ENCODE data around the gene PLXNB1.
"Not testable (repeated sequence)": the region's sequence is repeated elsewhere in the genome, so short reads cannot be mapped to it uniquely, and the experiment has no call there.

Gene PLXNB1, protein sequence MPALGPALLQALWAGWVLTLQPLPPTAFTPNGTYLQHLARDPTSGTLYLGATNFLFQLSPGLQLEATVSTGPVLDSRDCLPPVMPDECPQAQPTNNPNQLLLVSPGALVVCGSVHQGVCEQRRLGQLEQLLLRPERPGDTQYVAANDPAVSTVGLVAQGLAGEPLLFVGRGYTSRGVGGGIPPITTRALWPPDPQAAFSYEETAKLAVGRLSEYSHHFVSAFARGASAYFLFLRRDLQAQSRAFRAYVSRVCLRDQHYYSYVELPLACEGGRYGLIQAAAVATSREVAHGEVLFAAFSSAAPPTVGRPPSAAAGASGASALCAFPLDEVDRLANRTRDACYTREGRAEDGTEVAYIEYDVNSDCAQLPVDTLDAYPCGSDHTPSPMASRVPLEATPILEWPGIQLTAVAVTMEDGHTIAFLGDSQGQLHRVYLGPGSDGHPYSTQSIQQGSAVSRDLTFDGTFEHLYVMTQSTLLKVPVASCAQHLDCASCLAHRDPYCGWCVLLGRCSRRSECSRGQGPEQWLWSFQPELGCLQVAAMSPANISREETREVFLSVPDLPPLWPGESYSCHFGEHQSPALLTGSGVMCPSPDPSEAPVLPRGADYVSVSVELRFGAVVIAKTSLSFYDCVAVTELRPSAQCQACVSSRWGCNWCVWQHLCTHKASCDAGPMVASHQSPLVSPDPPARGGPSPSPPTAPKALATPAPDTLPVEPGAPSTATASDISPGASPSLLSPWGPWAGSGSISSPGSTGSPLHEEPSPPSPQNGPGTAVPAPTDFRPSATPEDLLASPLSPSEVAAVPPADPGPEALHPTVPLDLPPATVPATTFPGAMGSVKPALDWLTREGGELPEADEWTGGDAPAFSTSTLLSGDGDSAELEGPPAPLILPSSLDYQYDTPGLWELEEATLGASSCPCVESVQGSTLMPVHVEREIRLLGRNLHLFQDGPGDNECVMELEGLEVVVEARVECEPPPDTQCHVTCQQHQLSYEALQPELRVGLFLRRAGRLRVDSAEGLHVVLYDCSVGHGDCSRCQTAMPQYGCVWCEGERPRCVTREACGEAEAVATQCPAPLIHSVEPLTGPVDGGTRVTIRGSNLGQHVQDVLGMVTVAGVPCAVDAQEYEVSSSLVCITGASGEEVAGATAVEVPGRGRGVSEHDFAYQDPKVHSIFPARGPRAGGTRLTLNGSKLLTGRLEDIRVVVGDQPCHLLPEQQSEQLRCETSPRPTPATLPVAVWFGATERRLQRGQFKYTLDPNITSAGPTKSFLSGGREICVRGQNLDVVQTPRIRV (N-terminal part only)

DNA sequence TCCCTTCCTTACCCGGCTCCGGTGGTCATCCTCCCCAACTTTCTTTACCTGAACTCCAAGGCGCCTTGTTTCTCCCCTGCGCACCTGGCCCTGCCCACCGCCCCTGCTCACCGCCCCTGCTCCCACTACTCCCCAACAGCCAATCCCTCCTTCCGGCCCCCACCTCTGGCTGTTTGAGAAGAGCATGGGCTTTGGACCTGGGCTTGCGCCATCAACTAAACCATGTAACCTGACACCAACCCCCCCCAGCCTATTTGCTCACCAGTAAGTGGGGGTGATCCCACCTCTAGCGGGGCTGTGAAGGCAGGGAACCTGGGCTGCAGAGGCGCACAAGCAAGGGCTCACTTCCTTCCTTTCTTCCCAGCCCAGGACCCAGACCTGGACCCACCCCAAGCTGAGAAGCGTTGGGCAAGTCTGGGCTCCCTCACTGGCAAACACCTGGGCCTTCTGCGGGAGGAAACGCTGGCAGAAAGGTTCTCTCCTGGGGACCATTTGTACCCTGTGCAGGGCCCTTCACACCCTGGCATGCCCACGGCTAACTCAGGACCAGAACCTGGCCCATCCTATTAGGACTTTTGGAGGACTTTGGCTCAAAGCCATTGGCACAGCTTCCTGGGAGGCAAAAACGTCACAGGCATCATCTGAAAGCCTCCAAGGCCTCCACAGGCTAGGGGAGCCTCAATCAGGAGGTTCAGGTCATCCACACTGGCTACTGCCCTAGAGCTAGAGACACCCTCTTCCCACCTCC lies at the start of gene PLXNB1:
TSS of gene PLXNB1 (minus strand) at position 127 of the 748 bp plus-strand sequence. CDS start 5,475 bp downstream, outside the sequence.
- ATAC-seq (peak; percentile 40), DNase-seq (peak in 1 of 2 donors; percentile 23)
- H3K4me1 Mint-ChIP-seq, result peaks cover 24% of the 10 kb centered on the region
- H3K27me3 Mint-ChIP-seq, result peaks cover 27% of the 10 kb centered on the region
- no peaks in the 10 kb centered on the region for H3K9me3 Mint-ChIP-seq
- peak within 1 kb of the TSS; percentile 83 to 85 for H3K4me3 Mint-ChIP-seq
- peak within 1 kb of the TSS; percentile 73 to 86 for H3K27ac Mint-ChIP-seq

DNA sequence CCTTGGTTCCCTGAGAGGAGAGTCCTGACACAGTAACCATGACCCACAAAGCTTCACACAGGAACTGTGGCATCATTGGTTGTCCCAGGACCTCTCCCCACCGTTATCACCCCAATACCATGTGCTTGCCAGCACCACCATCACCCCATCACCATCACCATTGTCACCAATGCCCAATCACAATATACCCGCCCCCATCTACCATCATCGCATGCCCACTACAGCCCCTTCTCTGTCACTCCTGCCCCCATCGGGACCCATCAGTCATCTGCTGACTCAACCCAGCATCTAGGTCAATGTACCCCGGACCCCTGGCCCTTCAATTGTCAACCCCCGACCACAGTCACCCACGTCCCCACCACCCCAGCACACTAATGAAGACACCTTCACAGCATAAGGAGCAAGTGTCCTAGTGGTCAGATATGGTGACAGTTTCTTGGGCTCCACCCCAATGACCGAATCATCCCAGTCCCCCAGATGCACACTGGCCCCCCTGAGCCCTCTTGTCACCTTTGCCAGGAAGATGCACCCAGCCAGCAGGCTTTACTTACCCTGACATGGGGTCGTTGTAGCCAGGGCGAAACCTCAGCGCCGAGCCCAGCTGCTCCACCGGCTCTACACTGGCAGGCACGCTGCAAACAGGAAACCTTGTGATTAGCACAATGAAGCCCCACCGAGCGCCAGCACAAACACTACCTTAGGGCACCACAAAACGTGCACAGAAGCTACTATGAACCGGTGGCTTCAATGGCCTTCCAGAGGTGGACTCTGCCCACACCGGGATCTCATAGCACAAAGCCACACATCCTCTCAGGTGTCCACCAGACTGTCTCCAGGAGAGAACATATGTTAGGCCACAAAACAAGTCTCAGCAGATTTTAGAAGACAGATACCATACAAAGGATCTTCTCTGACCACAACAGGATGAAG lies 49.0 kb upstream of the PLXNB1 start:
- Mint-ChIP-seq H3K9me3 (no peaks in the 10 kb centered on the region), H3K27me3 (no peaks in the 10 kb centered on the region), H3K4me3 (peak overlapping the region; percentile 73 to 85), H3K4me1 (peaks cover 45% of the 10 kb centered on the region), H3K27ac (peak overlapping the region; percentile 51 to 85)
- DNase-seq (peak; percentile 54 to 66), ATAC-seq (peak; percentile 86)

DNA sequence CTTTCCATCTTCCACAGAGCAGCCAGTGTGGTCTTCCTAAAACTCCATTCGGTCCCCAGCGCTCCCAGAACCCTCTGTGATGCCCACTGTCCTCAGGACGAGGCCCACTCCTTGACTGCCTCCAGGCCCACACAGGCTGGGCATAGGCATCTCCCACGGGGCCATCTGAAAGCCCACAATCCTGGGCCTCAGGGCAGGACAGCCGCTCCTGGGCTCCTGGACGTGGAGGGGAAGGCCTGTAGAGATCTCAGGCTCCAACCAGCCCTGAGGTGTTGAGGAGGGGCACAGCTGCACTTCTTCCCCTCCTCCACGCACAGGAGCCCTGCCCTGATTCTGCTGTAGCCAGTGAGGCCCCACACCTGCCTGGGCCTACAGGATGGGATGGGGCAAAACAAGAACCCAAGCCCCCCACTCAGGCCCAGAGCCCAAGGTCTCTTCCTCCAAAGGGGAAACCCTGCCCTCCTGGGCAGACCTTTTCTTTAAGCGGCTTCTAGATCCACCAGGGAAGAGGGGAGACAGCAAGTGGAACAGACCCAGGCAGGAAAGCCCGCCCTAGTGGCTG lies 48.2 kb upstream of the PLXNB1 start:
- Mint-ChIP-seq H3K27ac (peak overlapping the region in 1 of 2 donors; percentile 88), H3K4me3 (peak overlapping the region; percentile 73 to 85), H3K27me3 (no peaks in the 10 kb centered on the region), H3K4me1 (peaks cover 54% of the 10 kb centered on the region), H3K9me3 (no peaks in the 10 kb centered on the region)
- ATAC-seq (no peak), DNase-seq (no peak)

DNA sequence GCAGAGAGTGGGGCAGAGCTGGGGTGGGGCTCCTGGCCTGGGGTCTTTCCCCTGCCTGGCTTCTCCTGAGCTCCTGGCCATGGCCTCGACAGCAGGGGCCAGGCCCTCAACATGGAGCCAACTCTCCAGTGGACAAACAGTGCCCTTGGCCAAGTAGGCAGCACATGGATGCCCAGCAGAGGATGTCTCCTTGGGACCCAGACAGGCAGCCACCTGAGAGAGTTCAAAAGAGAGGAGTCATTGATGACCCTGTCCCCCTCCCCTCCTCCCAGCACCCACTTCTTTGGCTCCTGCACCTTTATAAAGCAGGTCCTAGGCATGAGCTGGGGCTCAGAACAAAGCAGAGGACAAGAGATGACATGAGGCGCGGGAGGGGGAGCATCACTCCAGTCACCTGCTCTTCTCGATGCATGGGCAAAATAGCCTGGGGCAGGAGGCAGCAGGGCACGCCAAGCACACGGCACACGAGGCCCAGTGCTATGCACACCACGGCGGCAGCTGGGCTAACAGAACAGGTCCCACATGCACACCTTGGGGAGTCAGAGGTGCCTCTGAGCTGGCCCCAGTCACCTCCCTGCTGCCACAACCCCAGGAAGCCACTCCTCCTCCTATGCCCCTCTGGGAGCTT lies 46.7 kb upstream of the PLXNB1 start:
- no peak for ATAC-seq
- Mint-ChIP-seq H3K4me3 (no peak overlapping the region), H3K4me1 (peaks cover 60% of the 10 kb centered on the region)

DNA sequence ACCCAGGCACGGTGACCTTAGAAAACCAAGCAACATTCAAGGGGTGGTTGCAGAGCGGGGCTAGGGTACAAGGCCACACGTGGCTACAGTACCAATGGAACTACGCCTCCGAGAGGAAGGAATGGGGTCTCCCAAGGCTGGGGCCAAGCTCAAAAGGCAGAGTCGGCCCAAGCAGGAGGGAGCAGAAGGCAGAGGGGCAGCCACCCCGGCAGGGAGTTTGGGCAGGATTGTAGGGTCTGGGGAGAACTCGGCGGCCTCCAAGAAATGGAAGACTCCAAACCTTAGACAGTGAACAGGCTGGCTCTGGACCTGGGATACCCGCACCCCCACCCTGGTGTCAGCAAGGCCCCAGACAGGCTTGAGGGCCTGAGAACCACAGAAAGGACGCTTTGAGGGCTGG lies 45.3 kb upstream of the PLXNB1 start:
- Mint-ChIP-seq H3K9me3 (no peaks in the 10 kb centered on the region), H3K4me1 (peaks cover 67% of the 10 kb centered on the region), H3K27me3 (no peaks in the 10 kb centered on the region), H3K4me3 (no peak overlapping the region), H3K27ac (peak overlapping the region in 1 of 2 donors; percentile 59)
- no peak for DNase-seq
- no peak for ATAC-seq

More for the DNA sequence above, 46.7 kb upstream of the PLXNB1 start:
- H3K27ac Mint-ChIP-seq, result no peak overlapping the region
- DNase-seq, result no peak
- no peaks in the 10 kb centered on the region for H3K27me3 Mint-ChIP-seq
- H3K9me3 Mint-ChIP-seq, result no peaks in the 10 kb centered on the region

DNA sequence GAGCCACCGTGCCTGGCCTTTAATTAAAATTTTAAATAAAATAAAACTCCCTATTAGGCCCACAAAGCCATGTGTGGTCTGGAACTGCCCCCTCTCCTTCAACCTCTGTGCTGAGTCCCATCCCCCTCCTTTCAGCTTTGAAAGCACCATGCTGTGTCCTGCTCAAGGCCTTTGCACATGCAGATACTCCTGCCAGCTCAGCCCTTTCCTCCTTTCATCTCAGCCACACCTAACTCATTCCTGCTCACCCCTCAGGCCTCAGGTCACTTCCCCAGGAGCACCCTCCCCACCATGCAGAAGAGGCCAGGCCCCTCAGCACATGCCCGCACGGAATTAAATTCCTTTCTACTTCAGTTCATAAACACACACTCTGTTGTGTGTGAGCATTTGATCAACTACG lies 44.7 kb upstream of the PLXNB1 start:
- ATAC-seq, result no peak
- Mint-ChIP-seq H3K9me3 (no peaks in the 10 kb centered on the region), H3K27me3 (no peaks in the 10 kb centered on the region), H3K4me1 (peaks cover 67% of the 10 kb centered on the region), H3K4me3 (peak overlapping the region in 1 of 2 donors; percentile 1), H3K27ac (peak overlapping the region in 1 of 2 donors; percentile 22)
- no peak for DNase-seq

DNA sequence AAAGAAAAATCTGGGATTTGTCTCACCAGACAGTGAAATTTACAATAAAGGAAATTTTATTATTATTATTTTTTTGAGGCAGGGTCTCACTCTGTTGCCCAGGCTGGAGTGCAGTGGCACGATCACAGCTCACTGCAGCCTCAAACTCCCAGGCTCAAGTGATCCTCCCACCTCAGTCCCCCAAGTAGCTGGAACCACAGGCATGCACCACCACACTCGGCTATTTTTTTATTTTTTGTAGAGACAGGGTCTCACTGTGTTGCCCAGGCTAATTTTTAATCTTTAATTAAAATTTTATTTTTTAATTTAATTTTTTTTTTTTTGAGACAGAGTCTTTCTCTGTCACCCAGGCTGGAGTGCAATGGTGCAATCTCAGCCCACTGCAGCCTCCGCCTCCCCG lies 44.1 kb upstream of the PLXNB1 start:
- H3K27ac Mint-ChIP-seq, H3K27me3 Mint-ChIP-seq, DNase-seq, H3K4me3 Mint-ChIP-seq, ATAC-seq, H3K9me3 Mint-ChIP-seq: not testable (repeated sequence)
- H3K4me1 Mint-ChIP-seq, result peaks cover 67% of the 10 kb centered on the region

DNA sequence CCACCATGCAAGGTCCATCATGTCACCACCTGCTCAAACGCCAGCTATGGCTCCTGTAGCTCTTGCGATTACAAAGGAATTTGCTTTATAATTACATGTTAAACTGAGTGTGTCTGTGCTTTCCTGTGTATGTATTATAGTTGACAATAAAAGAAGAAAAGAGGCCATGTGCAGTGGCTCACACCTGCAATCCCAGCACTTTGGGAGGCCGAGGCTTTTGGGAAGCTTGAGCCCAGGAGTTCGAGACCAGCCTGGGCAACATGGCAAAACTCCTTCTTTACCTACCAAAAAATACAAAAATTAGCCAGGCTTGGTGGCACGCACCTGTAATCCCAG lies 43.7 kb upstream of the PLXNB1 start:
- Mint-ChIP-seq H3K4me3 (peak overlapping the region; percentile 74 to 91), H3K9me3 (no peaks in the 10 kb centered on the region), H3K4me1 (peaks cover 67% of the 10 kb centered on the region), H3K27me3 (no peaks in the 10 kb centered on the region), H3K27ac (peak overlapping the region; percentile 97 to 99)
- ATAC-seq, result no peak
- DNase-seq, result no peak

DNA sequence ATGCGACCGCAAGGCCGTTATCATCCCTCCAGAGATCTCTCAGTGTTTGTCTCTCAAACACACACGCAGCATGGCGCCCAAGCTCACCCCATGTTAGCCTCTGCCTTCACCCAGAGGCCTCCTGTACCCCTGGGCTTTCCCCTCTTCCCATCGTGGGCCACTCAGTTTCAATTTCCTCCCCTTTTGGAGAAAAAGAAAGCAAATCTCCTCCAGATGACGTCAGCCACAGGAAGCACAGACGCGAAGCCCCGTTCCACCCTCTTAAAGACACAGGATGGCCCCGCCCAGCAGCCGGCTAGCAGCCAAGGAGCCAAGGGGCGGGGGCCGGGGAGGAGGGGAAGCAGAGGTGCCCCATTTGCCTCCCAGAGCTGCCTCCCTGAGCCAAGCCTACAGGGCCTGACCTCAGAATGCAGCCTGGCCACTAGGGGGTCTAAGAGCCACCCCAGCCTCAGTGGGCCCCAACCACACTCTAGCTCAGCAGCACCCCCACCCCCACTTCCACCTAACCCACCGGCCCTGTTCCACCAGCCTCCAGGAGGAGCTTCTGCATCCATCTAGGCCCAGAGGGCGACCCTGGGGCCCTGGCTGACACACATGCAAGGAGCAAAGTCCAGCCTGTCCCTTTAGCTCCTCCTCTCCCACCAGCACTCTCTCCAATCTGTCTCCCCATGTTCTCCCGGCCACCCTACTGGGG lies 43.2 kb upstream of the PLXNB1 start:
- peak; percentile 93 to 98 for DNase-seq
- peaks cover 67% of the 10 kb centered on the region for H3K4me1 Mint-ChIP-seq
- H3K27ac Mint-ChIP-seq, result peak overlapping the region; percentile 97 to 99
- peak; percentile 93 for ATAC-seq
- H3K4me3 Mint-ChIP-seq, result peak overlapping the region; percentile 74 to 91
- H3K9me3 Mint-ChIP-seq, result no peaks in the 10 kb centered on the region
- no peaks in the 10 kb centered on the region for H3K27me3 Mint-ChIP-seq

DNA sequence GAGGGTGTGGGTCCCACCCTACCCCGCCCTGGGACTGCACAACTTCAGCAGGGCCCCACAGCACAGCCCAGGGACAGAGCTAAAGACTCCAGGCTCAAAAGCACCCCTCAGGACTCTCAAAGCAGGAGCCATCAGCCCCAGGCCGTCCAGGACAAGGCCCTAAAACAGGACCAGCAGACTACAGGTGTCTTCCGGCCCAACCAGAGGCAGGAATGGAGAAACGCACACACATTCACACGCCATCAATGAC lies 42.7 kb upstream of the PLXNB1 start:
- Mint-ChIP-seq H3K4me1 (peaks cover 67% of the 10 kb centered on the region), H3K27ac (peak overlapping the region; percentile 97 to 99), H3K27me3 (no peaks in the 10 kb centered on the region), H3K4me3 (peak overlapping the region; percentile 74 to 91), H3K9me3 (no peaks in the 10 kb centered on the region)
- ATAC-seq (no peak), DNase-seq (no peak)

DNA sequence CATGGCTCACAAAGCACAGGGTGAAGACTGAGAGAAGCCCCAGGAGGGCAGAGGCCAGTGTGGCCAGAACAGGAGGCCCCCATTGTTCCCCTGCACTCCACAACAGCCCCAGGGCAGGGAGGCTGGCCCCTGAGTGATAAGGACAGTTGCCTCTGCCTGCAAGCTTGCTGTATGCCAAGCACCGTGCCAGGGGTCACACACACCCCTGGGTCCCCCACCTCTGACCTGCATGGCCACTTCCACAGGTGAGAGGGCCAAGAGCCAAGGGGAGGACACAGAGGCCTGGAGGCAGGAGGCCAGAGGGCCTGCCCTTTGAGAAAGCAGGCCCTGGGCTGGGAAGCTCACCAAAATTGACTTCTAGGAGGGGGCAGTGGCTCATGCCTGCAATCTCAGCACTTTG lies 40.4 kb upstream of the PLXNB1 start:
- DNase-seq (no peak), ATAC-seq (no peak)
- Mint-ChIP-seq H3K4me3 (peak overlapping the region; percentile 52 to 62), H3K27ac (peak overlapping the region; percentile 71 to 82), H3K27me3 (no peaks in the 10 kb centered on the region), H3K4me1 (peaks cover 80% of the 10 kb centered on the region), H3K9me3 (no peaks in the 10 kb centered on the region)

DNA sequence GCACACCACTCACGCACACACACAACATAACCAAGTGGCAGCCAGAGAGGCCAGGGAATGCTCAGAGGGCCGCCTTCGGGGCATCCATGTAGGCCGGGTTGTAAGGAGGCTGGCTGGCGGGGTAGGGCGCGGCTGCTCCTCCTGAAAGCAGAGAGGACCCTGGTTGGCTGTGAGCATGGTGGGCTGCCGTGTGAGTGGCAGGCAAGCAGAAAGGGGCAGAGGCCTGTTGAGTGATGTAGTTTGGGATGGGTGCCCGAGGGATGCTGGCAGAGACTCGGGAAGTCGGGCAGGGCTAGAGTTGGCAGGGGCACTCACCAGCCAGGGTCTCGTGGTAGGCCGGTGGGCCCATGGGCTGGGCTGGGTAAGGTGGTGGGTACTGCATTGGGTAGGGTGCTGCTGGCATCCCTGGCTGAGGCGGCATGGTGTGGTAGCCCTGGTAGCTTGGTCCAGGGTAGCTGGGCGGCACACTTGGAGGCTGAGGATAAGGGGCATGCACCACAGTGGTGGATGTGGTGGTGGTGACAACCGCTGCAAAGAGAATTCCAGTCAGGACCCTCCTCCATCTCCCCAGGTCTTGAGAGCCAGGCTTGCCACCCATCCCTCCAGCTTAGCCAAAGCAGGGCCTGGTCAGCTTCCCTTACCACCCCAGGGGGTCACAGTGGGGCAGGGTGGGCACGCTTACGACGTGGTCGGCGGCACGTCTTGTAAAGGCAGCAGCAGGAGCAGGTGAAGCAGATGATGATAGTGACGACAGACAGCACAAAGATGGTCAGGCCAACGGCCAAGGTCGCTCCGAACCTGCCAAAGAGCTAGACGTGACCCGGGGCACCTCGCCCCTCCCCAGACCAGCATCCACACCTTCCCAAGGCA lies 39.4 kb upstream of the PLXNB1 start:
- peak overlapping the region; percentile 71 to 84 for H3K27ac Mint-ChIP-seq
- peaks cover 73% of the 10 kb centered on the region for H3K4me1 Mint-ChIP-seq
- no peaks in the 10 kb centered on the region for H3K9me3 Mint-ChIP-seq
- ATAC-seq (no peak), DNase-seq (no peak)
- no peaks in the 10 kb centered on the region for H3K27me3 Mint-ChIP-seq
- H3K4me3 Mint-ChIP-seq, result peak overlapping the region; percentile 52 to 99

Measured in stimulated activated naive CD8-positive, alpha-beta T cell treated with anti-CD3 and anti-CD28 coated beads, Interleukin-15, amount 100 ng/mL, for 72 hours (primary cell).